Gastrocnemius medialis (tissue), 4 donors: ENCODE measurements around the gene A1CF. TPM values are rescaled to one million over a fixed set of nuclear protein-coding genes. Genes with fewer than 3 reads are reported as not detected.

Experiments
- ATAC-seq, 2 donors: fragments of 150-250 bp; one replicate each; pipeline ENCODE4 v1.9.1; 2016
- DNase-seq, 2 donors: peaks; one replicate each; pipeline ENCODE4 v3.0.0-alpha.2; 2019
- H3K27ac ChIP-seq, 4 donors: fragments of 200-600 bp; sonication (generic); 1 replicate in 1 of 4; 2 replicates in 3 of 4; pipeline ENCODE4 v1.5.1; 2016 to 2018; ENCODE audit warnings: mild to moderate bottlenecking in 2 of 4, moderate library complexity in 1 of 4
- H3K27me3 ChIP-seq, 3 donors: fragments of 200-600 bp; sonication (generic) in 2 of 3; 1 replicate in 1 of 3; 2 replicates in 2 of 3; pipeline versions ENCODE4 v1.5.1 to v1.6.0; 2016 to 2019; ENCODE audit warnings: mild to moderate bottlenecking in 1 of 3, moderate library complexity in 1 of 3
- H3K36me3 ChIP-seq, 2 donors: fragments of 200-600 bp; sonication (generic) in 1 of 2; one replicate each; pipeline ENCODE4 v1.5.1; 2017 to 2018
- H3K4me1 ChIP-seq, 2 donors: fragments of 200-600 bp; sonication (generic) in 1 of 2; one replicate each; pipeline ENCODE4 v1.5.1; 2016 to 2017; ENCODE audit warnings: mild to moderate bottlenecking in 2 of 2
- H3K4me3 ChIP-seq, 4 donors: fragments of 200-600 bp; sonication (generic) in 3 of 4; 1 replicate in 1 of 4; 2 replicates in 3 of 4; pipeline ENCODE4 v1.5.1; 2016 to 2019; ENCODE audit warnings: mild to moderate bottlenecking in 2 of 4
- H3K9me3 ChIP-seq, 3 donors: fragments of 200-600 bp; sonication (generic) in 2 of 3; 1 replicate in 1 of 3; 2 replicates in 2 of 3; pipeline ENCODE4 v1.5.1; 2016 to 2019
- POLR2A ChIP-seq, 2 donors: fragments of 450-650 bp; IDR thresholded peaks; one replicate each; pipeline ENCODE4 v1.6.1; 2017; ENCODE audit warnings: antibody characterized with exemption in 2 of 2, mild to moderate bottlenecking in 2 of 2, moderate library complexity in 2 of 2
- in situ Hi-C, 4 donors: fragments of 200-750 bp; cut with MboI; loops; one replicate each; pipeline versions ENCODE4 v1.15.0 to v1.8.0; 2017; ENCODE audit warnings: low sequenced_read_pairs in 4 of 4
- intact Hi-C: fragments of 100-400 bp; cut with DNase I; formaldehyde crosslinking; loops from one replicate; pipeline ENCODE4 v1.15.1; 2023; ENCODE audit warnings: low total_unique reads
- total RNA-seq, 4 donors: library from RNA; depleted of rRNA; stranded (reverse); fragments of >200 nt; gene quantifications; one replicate each; pipeline versions ENCODE4 v1.1.0 to v1.2.3, GENCODE V29; 2016
- TF ChIP-seq, protein P1 (sequence below), 5 experiments: fragments of 450-650 bp in 3 of 5; fragments of 200-600 bp in 2 of 5; sonication (generic) in 2 of 5; IDR thresholded peaks in 4 of 5; conservative IDR thresholded peaks in 1 of 5; 1 replicate in 4 of 5; 2 replicates in 1 of 5; pipeline ENCODE4 v1.5.1; 2016 to 2019; ENCODE audit warnings: antibody characterized with exemption in 5 of 5, mild to moderate bottlenecking in 3 of 5, moderate library complexity in 3 of 5

The A1CF gene
- total RNA-seq, 4 donors from 2014 or later, result 0.20 to 0.36 (median 0.31) TPM; not detected in 1

DNA sequence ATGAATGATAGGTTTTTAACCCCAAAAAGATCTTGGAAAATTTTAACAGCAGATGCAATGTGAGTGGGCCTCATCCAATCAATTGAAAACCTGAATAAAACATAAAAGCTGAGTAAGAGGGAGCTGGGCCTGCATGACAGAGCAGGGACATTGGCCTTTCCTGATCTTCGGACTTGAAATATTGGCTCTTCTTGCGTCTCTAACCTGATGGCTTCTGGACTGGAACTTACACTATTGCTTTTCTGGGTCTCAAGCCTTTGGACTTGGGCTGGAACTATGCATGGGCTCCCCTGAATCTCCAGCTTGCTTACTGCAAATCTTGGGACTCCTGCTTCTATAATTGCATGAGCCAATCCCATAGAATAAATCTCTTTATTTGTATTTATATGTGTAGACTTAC lies 9.0 kb downstream of the A1CF start:
- DNase-seq (no peak), ATAC-seq (no peak)
- Histone ChIP-seq H3K4me3 (no peak overlapping the region), H3K36me3 (no peaks in the 10 kb centered on the region), H3K4me1 (no peaks in the 10 kb centered on the region), H3K27ac (no peak overlapping the region), H3K27me3 (no peaks in the 10 kb centered on the region), H3K9me3 (no peaks in the 10 kb centered on the region)
- in situ Hi-C loops, result no loop called here
- TF ChIP-seq POLR2A (IDR thresholded peaks at IDR 0.05), result no peak
- TF ChIP-seq, protein P1, sequence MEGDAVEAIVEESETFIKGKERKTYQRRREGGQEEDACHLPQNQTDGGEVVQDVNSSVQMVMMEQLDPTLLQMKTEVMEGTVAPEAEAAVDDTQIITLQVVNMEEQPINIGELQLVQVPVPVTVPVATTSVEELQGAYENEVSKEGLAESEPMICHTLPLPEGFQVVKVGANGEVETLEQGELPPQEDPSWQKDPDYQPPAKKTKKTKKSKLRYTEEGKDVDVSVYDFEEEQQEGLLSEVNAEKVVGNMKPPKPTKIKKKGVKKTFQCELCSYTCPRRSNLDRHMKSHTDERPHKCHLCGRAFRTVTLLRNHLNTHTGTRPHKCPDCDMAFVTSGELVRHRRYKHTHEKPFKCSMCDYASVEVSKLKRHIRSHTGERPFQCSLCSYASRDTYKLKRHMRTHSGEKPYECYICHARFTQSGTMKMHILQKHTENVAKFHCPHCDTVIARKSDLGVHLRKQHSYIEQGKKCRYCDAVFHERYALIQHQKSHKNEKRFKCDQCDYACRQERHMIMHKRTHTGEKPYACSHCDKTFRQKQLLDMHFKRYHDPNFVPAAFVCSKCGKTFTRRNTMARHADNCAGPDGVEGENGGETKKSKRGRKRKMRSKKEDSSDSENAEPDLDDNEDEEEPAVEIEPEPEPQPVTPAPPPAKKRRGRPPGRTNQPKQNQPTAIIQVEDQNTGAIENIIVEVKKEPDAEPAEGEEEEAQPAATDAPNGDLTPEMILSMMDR (IDR thresholded peaks at IDR 0.05 in 4 of 5, conservative IDR thresholded peaks at IDR 0.05 in 1 of 5), result no peak
- intact Hi-C loops, result no loop called here

DNA sequence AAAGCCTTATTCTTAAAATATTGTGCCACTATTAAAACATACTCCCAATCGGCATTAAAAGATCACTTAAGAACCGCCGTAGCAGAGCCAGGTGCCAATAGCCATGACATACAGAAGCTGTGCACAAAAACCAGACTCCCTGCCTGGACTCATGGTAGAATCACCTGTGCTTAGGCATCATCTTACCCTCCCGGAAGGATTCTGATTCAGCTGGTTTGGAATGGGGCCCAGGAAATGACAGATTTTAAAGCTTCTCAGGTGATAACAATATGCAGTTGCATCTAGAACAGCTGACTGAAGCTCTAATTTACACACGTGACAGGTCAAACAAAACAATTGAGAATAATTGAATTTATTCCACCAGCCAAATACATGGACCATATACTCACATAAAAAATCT lies 10.7 kb downstream of the A1CF start:
- in situ Hi-C loops, result no loop called here
- DNase-seq, result no peak

DNA sequence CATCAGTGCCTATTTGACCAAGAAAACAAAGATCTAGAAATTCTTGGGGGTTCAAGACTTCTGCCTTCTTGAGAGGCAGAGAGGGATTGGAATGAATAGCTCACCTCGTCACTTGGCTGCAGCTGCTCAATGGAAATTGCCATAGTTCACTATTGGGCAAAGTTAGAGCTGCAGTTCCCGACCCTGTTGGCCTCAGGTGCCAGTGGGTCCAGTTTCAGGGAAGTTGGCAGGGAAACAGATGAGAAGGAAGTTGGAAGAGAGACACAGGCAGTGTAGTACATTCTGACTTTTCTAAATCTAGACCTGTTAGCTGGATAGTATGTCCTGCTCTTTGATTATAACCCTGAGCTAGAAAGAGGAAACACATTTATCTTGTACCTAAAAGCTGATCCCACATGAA lies 19.1 kb downstream of the A1CF start:
- DNase-seq, result peak in 1 of 2 donors; percentile 48
- ATAC-seq, result peak; percentile 56 to 81
- TF ChIP-seq, protein P1 (IDR thresholded peaks at IDR 0.05 in 4 of 5, conservative IDR thresholded peaks at IDR 0.05 in 1 of 5), result no peak
- TF ChIP-seq POLR2A (IDR thresholded peaks at IDR 0.05), result no peak
- H3K27ac ChIP-seq, result no peak overlapping the region
- H3K36me3 ChIP-seq, result no peaks in the 10 kb centered on the region
- no peaks in the 10 kb centered on the region for H3K9me3 ChIP-seq
- in situ Hi-C loops, result no loop called here
- H3K4me3 ChIP-seq, result no peak overlapping the region
- H3K4me1 ChIP-seq, result no peaks in the 10 kb centered on the region
- peaks cover 0 to 2% (median 0%) of the 10 kb centered on the region in 3 donors for H3K27me3 ChIP-seq
- intact Hi-C loops, result no loop called here

More for the DNA sequence above, 10.7 kb downstream of the A1CF start:
- Histone ChIP-seq H3K27me3 (peaks cover 0 to 2% (median 0%) of the 10 kb centered on the region in 3 donors), H3K4me1 (no peaks in the 10 kb centered on the region), H3K36me3 (no peaks in the 10 kb centered on the region), H3K4me3 (no peak overlapping the region), H3K9me3 (no peaks in the 10 kb centered on the region), H3K27ac (no peak overlapping the region)
- no peak for ATAC-seq
- no peak for TF ChIP-seq POLR2A (IDR thresholded peaks at IDR 0.05)
- TF ChIP-seq, protein P1 (IDR thresholded peaks at IDR 0.05 in 4 of 5, conservative IDR thresholded peaks at IDR 0.05 in 1 of 5), result no peak
- intact Hi-C loops, result no loop called here

DNA sequence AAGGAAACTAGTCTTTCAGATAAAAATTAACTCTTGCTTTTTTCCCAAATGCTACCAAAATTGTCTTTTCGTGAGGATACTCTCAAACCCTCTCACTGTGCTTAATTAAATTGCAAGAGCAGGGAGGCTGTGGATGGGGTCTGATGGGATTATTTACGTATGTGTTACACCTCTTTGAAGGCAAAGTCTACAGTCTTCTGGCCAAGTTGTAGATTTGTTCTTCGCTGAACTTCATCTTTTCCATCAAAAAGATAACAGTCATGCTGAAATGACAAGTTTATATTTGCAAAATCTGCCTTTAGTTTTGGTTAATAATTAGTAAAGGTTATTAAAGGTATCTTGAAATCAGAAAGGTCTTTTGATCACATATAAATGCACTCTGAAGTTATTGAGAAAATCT lies 22.7 kb downstream of the A1CF start:
- no peaks in the 10 kb centered on the region for H3K36me3 ChIP-seq
- H3K27ac ChIP-seq, result no peak overlapping the region
- ATAC-seq, result no peak
- in situ Hi-C loops (no loop called here), intact Hi-C loops (no loop called here)
- no peak for DNase-seq
- no peaks in the 10 kb centered on the region for H3K9me3 ChIP-seq
- no peak for TF ChIP-seq POLR2A (IDR thresholded peaks at IDR 0.05)
- TF ChIP-seq, protein P1 (IDR thresholded peaks at IDR 0.05 in 4 of 5, conservative IDR thresholded peaks at IDR 0.05 in 1 of 5), result no peak
- H3K27me3 ChIP-seq, result no peaks in the 10 kb centered on the region
- no peaks in the 10 kb centered on the region for H3K4me1 ChIP-seq
- H3K4me3 ChIP-seq, result no peak overlapping the region

DNA sequence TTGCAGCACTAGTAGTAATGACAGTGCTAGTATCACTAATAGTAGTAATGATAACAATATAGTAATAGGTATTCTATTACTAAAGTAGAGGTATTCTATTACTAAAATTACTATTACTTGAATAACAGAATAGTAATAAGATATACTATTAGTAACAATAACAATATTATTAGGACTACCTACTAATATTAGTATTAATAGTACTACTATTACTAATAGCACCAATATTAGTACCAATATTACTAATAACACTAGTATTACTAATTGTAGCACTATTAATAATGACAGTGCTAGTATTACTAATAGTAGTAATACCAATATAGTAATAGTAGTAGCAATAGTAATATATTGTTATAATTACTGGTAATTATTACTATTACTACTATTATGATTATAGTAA lies 24.1 kb downstream of the A1CF start:
- in situ Hi-C loops, result no loop called here

More for the DNA sequence above, 24.1 kb downstream of the A1CF start:
- H3K4me1 ChIP-seq, result no peaks in the 10 kb centered on the region
- no peak overlapping the region for H3K27ac ChIP-seq
- no peaks in the 10 kb centered on the region for H3K36me3 ChIP-seq
- DNase-seq (no peak), ATAC-seq (no peak)
- TF ChIP-seq, protein P1 (IDR thresholded peaks at IDR 0.05 in 4 of 5, conservative IDR thresholded peaks at IDR 0.05 in 1 of 5), result no peak
- TF ChIP-seq POLR2A (IDR thresholded peaks at IDR 0.05), result no peak
- H3K27me3 ChIP-seq, result no peaks in the 10 kb centered on the region
- no peak overlapping the region for H3K4me3 ChIP-seq
- intact Hi-C loops, result no loop called here
- no peaks in the 10 kb centered on the region for H3K9me3 ChIP-seq
